ENCODE data around the gene KANK3.
"Not testable (repeated sequence)": the region's sequence is repeated elsewhere in the genome, so short reads cannot be mapped to it uniquely, and the experiment has no call there.

KANK3 gene

DNA sequence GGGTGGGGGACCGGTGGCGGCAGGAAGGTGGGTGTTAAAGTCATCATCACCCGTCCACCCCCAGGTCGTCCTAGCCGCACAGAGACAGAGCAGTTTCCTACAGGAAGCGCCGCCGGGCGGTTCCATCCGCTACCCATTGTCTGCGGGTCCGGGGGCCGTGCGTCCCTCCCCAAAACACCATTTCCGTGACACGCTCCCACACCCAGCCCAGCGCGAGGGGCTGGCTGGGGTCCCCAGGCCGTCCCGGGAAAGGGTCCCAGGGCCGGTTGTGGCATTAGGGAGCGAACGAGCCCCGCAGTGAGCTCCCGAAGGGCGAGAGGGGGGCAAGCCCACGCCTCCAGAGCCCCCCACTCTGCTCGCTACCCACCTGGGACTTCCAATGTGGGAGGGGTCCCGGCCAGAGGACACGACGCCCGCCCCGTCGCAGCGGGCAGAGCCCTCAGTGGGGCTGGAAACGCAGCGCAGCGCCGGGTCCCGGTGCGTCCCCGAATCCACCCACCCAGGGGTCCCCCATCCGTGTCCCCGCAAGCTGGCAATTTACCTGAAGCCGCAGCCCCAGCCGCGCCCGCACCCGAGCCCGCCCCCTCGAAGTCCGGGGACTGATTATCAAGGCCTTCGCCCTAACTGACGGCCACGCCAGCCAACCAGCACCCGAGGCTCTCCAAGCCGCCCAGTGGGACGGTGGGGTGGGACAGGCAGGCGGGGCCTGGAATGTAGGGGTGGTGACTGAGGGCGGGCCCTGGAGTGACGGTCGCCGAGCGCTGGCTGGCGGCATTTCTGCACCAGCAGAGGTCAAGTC, at the start of gene KANK3:
Gene KANK3 (minus strand): TSS at position 579 of the 799 bp plus-strand sequence. CDS start 5,434 bp downstream, outside the sequence.
- peak; percentile 99 for DNase-seq

DNA sequence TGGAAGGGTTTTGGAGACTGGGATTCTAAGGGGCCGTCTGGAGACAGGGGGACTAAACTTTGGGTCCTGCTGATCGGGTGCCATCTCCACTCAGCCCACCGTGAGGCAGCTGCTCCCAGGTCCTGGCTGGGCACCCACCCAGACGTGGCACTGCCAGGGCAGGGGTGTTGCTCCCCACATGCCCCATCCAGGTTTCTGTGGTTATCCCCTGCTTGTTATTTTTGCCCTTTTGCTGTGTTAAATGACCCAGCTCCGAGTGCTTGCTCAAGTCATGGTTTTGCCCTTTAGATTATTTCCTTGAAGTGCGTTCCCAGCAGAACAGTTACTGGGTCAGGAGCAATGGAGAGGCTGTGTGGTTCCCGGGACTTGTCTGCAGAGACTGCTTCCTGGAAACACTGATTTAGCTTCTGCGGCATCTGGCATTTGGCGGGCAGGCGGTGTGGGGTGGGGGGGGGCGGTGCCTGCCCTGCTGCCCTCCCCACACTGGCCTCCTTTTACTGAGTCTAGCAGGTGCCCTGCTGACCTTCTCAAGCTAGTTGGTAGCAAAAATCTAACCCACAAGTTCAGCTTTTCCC, 49.0 kb upstream of the KANK3 start:
- no peak for DNase-seq

DNA sequence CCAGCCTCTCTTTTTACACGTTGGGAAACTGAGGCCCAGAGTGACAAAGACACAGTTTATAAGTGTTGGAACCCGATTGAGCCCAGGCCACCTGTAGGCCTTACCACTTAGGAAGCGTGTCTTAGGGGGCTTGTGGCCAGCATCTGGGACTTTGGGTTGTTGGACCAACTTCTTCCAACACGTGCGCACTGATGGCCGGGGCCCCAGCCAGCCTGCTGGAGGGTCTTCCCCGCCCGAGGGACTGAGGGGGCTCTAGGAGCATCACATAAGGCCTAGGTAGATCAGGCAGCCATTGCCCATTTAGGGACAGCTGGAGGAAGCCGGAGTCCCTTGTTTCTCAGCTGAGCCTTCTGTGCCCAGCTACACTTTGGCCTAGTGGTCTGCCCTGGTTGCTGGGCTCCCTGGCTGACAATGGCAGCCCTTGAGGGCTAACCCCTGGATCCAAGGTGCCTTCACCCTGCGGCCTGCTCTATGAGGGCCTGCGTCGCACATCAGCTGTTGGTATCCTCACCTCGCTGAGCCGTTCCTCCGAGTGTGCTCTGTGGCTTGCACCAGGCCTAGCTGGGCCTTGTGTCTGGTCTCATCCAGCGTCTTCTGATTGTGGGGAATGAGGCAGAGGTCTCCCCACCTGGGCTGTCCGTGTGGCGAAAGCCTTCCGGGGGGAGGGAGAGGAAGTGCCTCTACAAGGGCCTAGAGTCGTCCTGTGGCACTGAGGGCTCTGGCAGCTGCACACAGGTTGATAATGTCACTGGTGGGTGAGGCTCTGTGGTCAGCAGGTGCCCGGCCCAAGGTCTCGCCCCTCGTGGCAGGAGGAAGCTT, 48.3 kb upstream of the KANK3 start:
- DNase-seq: no peak

DNA sequence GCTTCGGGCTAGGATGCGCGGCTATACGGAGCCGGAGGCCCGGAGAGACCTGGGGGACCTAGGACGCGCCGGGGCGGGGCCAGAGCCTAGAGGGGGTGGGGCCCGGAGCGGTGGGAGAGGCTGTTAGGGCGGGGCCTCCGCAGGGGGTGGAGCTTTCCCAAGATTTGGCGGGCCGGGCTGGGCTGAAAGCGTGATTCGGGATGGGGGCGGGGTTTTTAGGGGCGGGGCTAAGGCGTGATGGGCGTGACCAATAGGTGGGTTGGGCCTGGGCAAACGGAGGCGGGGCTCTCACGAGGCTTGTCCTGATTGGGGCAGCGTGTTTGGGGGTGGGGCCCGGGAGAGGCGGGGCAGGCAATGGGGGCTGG, 47.5 kb upstream of the KANK3 start:
- peak; percentile 97 for DNase-seq

DNA sequence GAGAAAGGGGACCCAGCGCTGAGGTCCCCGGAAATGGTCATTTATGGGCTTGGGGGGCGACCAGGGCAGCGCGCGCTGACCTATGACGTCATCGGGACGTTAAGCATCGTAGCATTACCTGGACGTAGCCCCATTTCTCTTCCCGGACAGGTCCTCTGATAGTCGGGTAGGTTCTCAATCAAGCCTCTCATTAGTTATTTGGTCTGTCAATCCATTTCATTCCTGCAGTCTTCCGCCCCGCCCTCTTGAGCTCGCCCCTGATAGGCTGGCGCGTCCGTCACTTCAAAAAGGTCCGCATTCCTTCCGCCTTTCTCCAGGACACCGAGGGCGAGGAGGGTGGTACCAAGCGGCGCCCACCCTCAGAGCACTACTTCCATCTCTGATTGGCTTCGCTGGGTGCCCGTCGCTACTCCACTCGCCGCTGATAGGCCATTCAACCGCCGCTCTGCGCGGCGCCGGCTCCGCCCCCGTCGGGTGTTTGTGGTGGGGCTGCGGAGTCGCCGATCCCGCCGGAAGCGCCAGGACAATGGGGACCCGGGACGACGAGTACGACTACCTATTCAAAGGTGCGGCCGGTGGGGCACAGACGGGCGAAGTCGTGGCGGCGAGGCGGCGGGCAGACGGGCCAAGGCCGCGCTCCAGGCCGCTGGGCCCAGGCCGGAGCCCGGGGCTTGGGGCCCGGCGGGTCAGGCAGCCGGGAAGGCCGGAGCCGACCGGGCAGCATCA, 47.0 kb upstream of the KANK3 start, which contains the start of gene RAB11B:
Gene RAB11B (plus strand): TSS at position 470 of the 726 bp plus-strand sequence. CDS start 57 bp downstream, at position 527.
- DNase-seq: peak; percentile 100

DNA sequence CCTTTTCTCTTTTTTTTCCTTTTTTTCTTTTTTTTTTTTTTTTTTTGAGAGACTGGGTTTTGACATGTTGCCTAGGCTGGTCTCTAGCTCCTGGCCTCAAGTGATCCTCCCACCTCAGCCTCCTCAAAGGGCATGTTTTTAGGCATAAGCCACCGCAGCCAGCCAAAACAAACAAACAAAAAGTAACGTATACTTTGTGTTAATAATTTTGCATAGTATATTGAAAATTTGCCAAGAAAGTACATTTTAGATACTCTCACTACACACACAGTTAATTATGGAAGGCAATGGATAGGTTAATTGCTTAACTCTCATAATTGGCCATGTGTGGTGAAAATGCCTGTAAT, 45.5 kb upstream of the KANK3 start:
- DNase-seq: no peak

DNA sequence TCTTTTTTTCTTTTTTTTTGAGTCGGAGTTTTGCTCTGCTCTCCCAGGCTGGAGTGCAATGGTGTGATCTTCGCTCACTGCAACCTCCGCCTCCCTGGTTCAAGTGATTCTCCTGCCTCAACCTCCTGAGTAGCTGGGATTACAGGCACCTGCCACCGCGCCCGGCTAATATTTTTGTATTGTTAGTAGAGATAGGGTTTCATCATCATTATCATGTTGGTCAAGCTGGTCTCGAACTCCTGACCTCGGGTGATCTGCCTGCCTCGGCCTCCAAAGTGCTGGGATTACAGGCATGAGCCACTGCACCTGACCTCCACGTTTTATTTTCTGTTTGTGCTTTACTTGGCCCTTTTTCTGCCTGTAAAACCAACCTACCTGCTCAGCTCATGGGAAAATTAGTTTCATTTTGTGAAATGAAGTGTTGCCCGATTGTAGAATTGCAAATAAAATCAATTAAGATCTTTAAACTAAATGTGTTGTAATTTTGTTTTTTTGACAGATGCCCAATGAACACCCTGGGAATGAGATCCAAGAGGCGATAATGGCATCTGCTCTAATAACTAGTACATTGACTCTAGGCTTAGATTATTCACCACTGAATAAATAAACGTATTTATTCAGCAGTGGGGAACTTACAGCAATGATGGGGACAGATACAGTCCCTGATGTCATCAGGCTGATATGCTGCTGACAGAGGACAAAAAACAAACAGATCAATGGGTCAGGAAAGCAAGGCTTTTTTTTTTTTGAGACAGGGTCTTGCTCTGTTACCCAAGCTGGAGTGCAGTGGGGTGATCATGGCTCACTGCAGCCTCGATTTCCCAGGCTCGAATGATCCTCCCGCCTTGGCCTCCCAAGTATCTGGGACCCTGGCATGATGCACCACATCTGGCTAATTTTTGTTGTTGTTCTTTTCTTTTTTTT, 44.9 kb upstream of the KANK3 start:
- DNase-seq: no peak

DNA sequence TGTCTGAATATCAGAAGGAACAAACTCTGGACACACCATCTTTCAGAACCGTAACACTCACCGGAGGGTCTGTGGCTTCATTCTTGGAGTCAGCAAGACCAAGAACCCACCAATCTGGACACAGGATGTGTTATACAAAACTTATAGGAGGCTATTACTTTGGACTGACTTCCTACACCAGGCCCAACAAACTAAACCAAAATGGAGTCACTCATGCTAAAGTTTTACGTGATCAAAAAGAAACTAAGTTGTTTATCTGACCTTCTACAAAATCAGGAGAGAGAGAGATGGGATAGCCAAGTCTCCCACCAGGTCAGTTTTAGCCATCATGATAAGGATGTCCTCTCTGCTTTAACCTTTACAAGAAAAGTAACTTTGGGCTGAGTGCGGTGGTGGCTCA, 43.9 kb upstream of the KANK3 start:
- no peak for DNase-seq

DNA sequence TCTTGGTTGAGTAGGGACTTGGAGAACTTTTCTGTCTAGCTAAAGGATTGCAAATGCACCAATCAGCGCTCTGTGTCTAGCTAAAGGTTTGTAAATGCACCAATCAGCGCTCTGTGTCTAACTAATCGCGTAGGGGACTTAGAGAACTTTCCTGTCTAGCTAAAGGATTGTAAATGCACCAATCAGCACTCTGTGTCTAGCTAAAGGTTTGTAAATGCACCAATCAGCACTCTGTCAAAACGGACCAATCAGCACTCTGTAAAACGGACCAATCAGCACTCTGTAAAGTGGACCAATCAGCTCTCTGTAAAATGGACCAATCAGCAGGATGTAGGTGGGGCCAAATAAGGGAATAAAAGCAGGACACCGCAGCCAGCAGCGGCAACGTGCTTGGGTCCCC, 43.4 kb upstream of the KANK3 start:
- DNase-seq: not testable (repeated sequence)

DNA sequence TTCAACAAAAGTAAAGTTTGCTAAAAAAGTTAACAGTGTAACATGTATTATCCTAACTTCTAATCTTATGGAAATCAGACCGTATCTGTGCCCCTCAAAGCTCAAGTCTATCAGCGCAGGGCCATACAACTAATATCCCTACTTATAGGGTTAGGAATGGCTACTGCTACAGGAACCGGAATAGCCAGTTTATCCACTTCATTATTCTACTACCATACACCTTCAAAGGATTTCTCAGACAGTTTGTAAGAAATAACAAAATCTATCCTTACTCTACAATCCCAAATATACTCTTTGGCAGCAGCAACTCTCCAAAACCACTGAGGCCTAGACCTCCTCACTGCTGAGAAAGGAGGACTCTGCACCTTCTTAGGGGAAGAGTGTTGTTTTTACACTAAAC, 42.5 kb upstream of the KANK3 start:
- DNase-seq: not testable (repeated sequence)

DNA sequence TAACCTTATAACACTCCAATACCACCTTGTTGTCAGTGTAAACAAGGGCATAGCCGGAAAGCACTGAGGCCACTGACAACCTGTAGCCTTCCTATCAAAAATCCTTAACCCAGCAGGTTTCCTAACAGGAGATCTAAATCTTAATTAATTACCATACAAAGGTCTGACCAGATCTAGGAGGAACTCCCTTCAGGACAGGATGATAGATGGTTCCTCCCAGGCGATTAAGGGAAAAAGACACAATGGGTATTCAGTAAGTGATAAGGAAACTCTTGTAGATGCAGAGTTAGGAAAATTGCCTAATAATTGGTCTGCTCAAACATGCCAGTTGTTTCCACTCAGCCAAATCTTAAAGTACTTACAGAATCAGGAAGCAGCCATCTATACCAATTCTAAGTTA, 42.0 kb upstream of the KANK3 start:
- not testable (repeated sequence) for DNase-seq

DNA sequence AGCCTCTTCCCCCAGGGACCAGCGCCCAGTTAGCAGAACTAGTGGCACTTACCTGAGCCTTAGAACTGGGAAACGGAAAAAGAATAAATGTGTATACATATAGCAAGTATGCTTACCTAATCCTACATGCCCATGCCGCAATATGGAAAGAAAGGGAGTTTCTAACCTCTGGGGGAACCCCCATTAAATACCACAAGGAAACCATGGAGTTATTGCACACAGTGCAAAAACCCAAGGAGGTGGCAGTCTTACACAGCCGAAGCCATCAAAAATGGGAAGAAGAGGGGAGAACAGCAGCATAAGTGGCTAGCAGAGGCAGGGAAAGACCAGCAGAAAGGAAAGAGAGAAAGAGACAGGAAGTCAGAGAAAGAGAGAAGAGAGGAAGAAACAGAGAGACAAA, 41.5 kb upstream of the KANK3 start:
- not testable (repeated sequence) for DNase-seq

DNA sequence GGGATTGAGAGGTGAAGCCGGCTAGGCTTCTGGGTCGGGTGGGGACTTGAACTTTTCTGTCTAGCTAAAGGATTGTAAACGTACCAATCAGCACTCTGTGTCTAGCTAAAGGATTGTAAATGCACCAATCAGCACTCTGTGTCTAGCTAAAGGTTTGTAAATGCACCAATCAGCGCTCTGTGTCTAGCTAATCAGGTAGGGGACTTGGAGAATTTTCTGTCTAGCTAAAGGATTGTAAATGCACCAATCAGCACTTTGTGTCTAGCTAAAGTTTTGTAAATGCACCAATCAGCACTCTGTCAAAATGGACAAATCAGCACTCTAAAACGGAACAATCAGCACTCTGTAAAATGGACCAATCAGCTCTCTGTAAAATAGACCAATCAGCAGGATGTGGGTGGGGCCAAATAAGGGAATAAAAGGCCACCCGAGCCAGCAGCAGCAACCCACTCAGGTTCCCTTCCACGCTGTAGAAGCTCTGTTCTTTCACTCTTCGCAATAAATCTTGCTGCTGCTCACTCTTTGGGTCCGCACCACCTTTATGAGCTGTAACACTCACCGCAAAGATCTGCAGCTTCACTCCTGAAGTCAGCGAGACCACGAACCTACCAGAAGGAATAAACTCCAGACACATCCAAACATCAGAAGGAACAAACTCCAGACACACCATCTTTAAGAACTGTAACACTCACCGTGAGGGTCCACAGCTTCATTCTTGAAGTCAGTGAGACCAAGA, 36.3 kb upstream of the KANK3 start:
- DNase-seq: not testable (repeated sequence)

DNA sequence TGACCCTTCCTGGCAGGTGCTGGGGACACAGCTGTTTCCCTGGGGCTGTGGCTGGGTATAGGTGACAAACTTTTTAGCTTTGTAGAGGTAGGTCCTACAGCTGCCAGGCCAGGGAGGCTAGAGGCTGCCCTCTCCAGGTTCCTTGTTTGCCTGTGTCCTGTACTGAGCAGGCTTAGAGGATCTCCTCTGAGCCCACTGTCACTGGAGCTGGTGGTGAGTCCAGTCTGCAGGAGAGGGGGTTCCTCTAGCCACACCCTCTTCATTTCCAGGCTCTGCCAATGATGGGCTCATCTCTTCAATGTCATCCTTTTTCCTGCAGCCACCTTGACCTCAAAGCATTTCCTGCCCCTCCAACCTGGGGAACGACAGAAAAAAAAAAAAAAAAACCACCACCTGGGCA, 34.5 kb upstream of the KANK3 start:
- no peak for DNase-seq

DNA sequence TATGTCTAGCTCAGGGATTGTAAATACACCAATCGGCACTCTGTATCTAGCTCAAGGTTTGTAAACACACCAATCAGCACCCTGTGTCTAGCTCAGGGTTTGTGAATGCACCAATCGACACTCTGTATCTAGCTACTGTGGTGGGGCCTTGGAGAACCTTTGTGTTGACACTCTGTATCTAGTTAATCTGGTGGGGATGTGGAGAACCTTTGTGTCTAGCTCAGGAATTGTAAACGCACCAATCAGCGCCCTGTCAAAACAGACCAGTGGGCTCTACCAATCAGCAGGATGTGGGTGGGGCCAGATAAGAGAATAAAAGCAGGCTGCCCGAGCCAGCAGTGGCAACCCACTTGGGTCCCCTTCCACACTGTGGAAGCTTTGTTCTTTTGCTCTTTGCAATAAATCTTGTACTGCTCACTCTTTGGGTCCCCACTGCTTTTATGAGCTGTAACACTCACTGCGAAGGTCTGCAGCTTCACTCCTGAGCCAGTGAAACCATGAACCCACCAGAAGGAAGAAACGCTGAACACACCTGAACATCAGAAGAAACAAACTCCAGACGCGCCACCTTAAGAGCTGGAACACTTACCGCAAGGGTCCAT, 33.4 kb upstream of the KANK3 start:
- not testable (repeated sequence) for DNase-seq

DNA sequence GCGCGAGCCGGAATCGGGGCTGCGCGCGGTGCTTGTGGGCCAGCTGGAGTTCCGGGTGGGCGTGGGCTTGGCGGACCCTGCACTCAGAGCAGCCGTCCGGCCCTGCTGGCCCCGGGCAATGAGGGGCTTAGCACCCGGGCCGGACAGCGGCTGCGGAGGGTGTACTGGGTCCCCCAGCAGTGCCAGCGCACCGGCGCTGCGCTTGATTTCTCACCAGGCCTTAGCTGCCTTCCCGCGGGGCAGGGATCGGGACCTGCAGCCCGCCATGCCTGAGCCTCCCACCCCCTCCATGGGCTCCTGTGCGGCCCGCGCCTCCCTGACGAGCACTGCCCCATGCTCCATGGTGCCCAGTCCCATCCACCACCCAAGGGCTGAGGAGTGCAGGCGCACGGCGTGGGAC, 32.7 kb upstream of the KANK3 start:
- not testable (repeated sequence) for DNase-seq

DNA sequence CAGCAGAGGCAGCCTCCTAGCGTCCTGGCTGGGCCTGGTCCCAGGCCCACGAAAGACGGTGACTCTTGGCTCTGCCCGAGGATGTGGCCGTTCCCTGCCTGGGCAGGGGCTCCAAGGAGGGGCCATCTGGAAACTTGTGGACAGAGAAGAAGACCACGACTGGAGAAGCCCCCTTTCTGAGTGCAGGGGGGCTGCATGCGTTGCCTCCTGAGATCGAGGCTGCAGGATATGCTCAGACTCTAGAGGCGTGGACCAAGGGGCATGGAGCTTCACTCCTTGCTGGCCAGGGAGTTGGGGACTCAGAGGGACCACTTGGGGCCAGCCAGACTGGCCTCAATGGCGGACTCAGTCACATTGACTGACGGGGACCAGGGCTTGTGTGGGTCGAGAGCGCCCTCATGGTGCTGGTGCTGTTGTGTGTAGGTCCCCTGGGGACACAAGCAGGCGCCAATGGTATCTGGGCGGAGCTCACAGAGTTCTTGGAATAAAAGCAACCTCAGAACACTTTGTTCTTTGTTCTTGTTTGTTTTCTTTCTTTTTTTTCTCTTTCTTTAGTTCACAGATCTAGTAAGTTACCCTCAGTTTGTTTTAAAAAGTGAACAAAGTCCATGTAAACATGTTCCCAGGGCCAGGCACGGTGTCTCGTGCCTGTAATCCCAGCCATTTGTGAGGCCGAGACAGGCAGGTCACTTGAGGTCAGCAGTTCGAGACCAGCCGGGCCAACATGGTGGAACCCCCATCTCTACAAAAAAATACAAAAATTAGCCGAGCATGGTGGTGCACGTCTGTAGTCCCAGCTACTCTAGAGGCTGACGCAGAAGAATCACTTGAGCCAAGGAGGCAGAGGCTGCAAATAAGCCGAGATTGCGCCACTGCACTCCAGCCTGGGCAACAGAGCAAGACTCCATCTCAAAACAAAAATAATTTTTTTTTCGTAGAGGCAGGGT, 31.1 kb upstream of the KANK3 start:
- no peak for DNase-seq

DNA sequence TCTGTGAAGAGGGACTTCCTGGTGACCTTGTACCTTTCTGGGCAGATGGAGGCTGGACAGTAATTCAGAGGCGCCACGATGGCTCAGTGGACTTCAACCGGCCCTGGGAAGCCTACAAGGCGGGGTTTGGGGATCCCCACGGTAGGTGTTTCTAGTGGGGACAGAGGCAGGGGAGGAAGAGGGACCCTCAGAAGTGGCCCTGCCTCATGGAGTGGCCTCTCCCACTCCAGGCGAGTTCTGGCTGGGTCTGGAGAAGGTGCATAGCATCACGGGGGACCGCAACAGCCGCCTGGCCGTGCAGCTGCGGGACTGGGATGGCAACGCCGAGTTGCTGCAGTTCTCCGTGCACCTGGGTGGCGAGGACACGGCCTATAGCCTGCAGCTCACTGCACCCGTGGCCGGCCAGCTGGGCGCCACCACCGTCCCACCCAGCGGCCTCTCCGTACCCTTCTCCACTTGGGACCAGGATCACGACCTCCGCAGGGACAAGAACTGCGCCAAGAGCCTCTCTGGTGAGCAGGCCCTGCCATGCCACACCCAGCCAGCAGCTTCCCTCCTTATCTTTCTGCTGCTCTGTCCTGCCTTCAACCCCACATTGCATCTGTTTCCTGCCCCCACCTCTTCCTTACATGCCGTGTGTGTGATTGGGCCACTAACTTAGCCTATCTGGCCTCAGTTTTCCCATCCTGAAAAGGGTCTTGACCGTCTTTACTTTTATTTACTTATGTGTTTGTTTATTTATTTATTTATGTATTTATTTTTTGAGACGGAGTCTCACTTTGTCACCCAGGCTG, 28.1 kb upstream of the KANK3 start:
- no peak for DNase-seq

Measured in islet precursor cell (in vitro differentiated cells).